CD14-positive monocyte (primary cell): ENCODE measurements around the gene VPS36. TPM values are rescaled to one million over a fixed set of nuclear protein-coding genes. Genes with fewer than 3 reads are reported as not detected.
"Not testable (repeated sequence)": the region's sequence is repeated elsewhere in the genome, so short reads cannot be mapped to it uniquely, and the experiment has no call there.

Experiments
- DNase-seq, 3 donors: peaks; one replicate each; pipeline ENCODE4 v3.0.0-alpha.2; 2011 to 2022
- H2AFZ ChIP-seq: 2 replicates; pipeline ENCODE4 v1.6.0; 2012; ENCODE audit warnings: mild to moderate bottlenecking, low read depth, low read length, inconsistent platforms; ENCODE audit not compliant: insufficient read depth, poor library complexity, severe bottlenecking
- H3K27ac ChIP-seq, 2 donors: 1 replicate in 1 of 2; 2 replicates in 1 of 2; pipeline ENCODE4 v1.5.1; 2012 to 2013; ENCODE audit warnings: low read length in 2 of 2, control low read depth in 1 of 2, inconsistent platforms in 1 of 2, low read depth in 1 of 2, mild to moderate bottlenecking in 1 of 2
- H3K27me3 ChIP-seq, 2 donors: one replicate each; pipeline versions ENCODE4 v1.6.0 to v1.6.1; 2011 to 2013; ENCODE audit warnings: low read length in 2 of 2; ENCODE audit not compliant: control insufficient read depth in 2 of 2, insufficient read depth in 2 of 2
- H3K36me3 ChIP-seq, 2 donors: replicated peaks in 1 of 2; 1 replicate in 1 of 2; 2 replicates in 1 of 2; pipeline versions ENCODE4 v1.5.1 to v1.6.1; 2012 to 2013; ENCODE audit warnings: low read length in 2 of 2, control low read depth in 1 of 2, inconsistent platforms in 1 of 2, mild to moderate bottlenecking in 1 of 2; ENCODE audit not compliant: insufficient read depth in 2 of 2, control insufficient read depth in 1 of 2
- H3K4me1 ChIP-seq, 2 donors: 1 replicate in 1 of 2; 2 replicates in 1 of 2; pipeline versions ENCODE4 v1.5.1 to v1.6.1; 2012 to 2013; ENCODE audit warnings: low read length in 2 of 2, control low read depth in 1 of 2, inconsistent platforms in 1 of 2, mild to moderate bottlenecking in 1 of 2, moderate library complexity in 1 of 2; ENCODE audit not compliant: insufficient read depth in 2 of 2, control insufficient read depth in 1 of 2
- H3K4me2 ChIP-seq: replicated peaks from 2 replicates; pipeline ENCODE3; 2012; ENCODE audit warnings: low read length, moderate library complexity, mild to moderate bottlenecking; ENCODE audit not compliant: poor library complexity, severe bottlenecking; ENCODE audit errors: extremely low read depth
- H3K4me3 ChIP-seq, 3 experiments: fragments of 200-600 bp in 1 of 3; sonication (generic) in 1 of 3; replicated peaks in 1 of 3; 1 replicate in 2 of 3; 2 replicates in 1 of 3; pipeline ENCODE4 v1.5.1; 2011 to 2013; ENCODE audit warnings: low read length in 3 of 3, mild to moderate bottlenecking in 3 of 3, control low read depth in 2 of 3, low read depth in 2 of 3, inconsistent platforms in 1 of 3, moderate library complexity in 1 of 3
- H3K79me2 ChIP-seq: 2 replicates; pipeline ENCODE4 v1.6.0; 2012; ENCODE audit warnings: mild to moderate bottlenecking, control low read depth, inconsistent platforms, low read length, moderate library complexity; ENCODE audit not compliant: insufficient read depth
- H3K9ac ChIP-seq: 2 replicates; pipeline ENCODE4 v1.6.0; 2017; ENCODE audit warnings: low read length, mild to moderate bottlenecking; ENCODE audit not compliant: insufficient read depth, poor library complexity, severe bottlenecking
- H3K9me3 ChIP-seq, 2 donors: replicated peaks in 1 of 2; 1 replicate in 1 of 2; 2 replicates in 1 of 2; pipeline versions ENCODE4 v1.5.1 to v1.6.1; 2012 to 2013; ENCODE audit warnings: low read length in 2 of 2, control low read depth in 1 of 2; ENCODE audit not compliant: control insufficient read depth in 1 of 2, insufficient read depth in 1 of 2
- H4K20me1 ChIP-seq: 2 replicates; pipeline ENCODE4 v1.6.0; 2012; ENCODE audit warnings: mild to moderate bottlenecking, low read length, control low read depth, moderate library complexity; ENCODE audit not compliant: insufficient read depth
- H3K27ac Mint-ChIP-seq, 7 donors: one replicate each; pipeline ENCODE4 v1.8.0; 2020; ENCODE audit warnings: mild to moderate bottlenecking in 7 of 7, mixed read lengths in 7 of 7, moderate library complexity in 6 of 7, inconsistent platforms in 2 of 7
- H3K27me3 Mint-ChIP-seq, 3 donors: one replicate each; pipeline ENCODE4 v1.8.0; 2021 to 2022; ENCODE audit warnings: low read depth in 3 of 3, mild to moderate bottlenecking in 3 of 3, mixed read lengths in 3 of 3, moderate library complexity in 3 of 3, inconsistent platforms in 1 of 3
- H3K36me3 Mint-ChIP-seq, 2 donors: one replicate each; pipeline ENCODE4 v1.8.0; 2020; ENCODE audit warnings: mixed read lengths in 2 of 2, inconsistent platforms in 1 of 2, mild to moderate bottlenecking in 1 of 2
- H3K4me1 Mint-ChIP-seq: one replicate; pipeline ENCODE4 v1.8.0; 2020; ENCODE audit warnings: mild to moderate bottlenecking, mixed read lengths
- H3K4me3 Mint-ChIP-seq, 2 donors: one replicate each; pipeline ENCODE4 v1.8.0; 2020; ENCODE audit warnings: mild to moderate bottlenecking in 2 of 2, mixed read lengths in 2 of 2, moderate library complexity in 1 of 2
- H3K9me3 Mint-ChIP-seq, 7 donors: one replicate each; pipeline ENCODE4 v1.8.0; 2020 to 2022; ENCODE audit warnings: mixed read lengths in 7 of 7, mild to moderate bottlenecking in 6 of 7, moderate library complexity in 6 of 7, inconsistent platforms in 2 of 7
- CTCF ChIP-seq: fragments of 200-600 bp; IDR thresholded peaks from one replicate; pipeline ENCODE4 v1.8.0; 2022; ENCODE audit warnings: antibody characterized with exemption, mild to moderate bottlenecking
- WGBS: methylation state at CpG from one replicate; pipeline ENCODE4 v1.1.5; 2013; ENCODE audit warnings: missing lambda C conversion rate; ENCODE audit not compliant: insufficient coverage; 5-methylcytosine and 5-hydroxymethylcytosine counted together
- intact Hi-C, 2 donors: fragments of 100-400 bp; cut with micrococcal nuclease; formaldehyde crosslinking; loops; one replicate each; pipeline versions ENCODE4 v1.15.0 to v1.15.1; 2023
- polyA plus RNA-seq, 3 donors: library from polyadenylated mRNA; depleted of rRNA in 1 of 3; unstranded in 2 of 3; stranded (reverse) in 1 of 3; fragments of 300-500 nt in 2 of 3; fragments of >200 nt in 1 of 3; fragmentation: Illumina TruSeq in 2 of 3; gene quantifications; 1 replicate in 2 of 3; 2 replicates in 1 of 3; pipeline ENCODE4 v1.2.3, GENCODE V29; 2012 to 2021

VPS36 gene
- polyA plus RNA-seq, 3 donors = 20.3 to 37.0 (median 25.2) TPM

- Mint-ChIP-seq H3K27ac (peak overlapping the region in 1 of 7 donors; percentile 80), H3K36me3 (peaks cover 64 to 90% of the 10 kb centered on the region in 2 donors)
- H4K20me1 ChIP-seq, H3K9me3 Mint-ChIP-seq, H3K4me3 ChIP-seq, H2AFZ ChIP-seq, H3K9ac ChIP-seq, H3K4me1 Mint-ChIP-seq, H3K9me3 ChIP-seq, DNase-seq, H3K27ac ChIP-seq, H3K4me1 ChIP-seq, H3K27me3 Mint-ChIP-seq, H3K4me3 Mint-ChIP-seq, H3K27me3 ChIP-seq, intact Hi-C loops, H3K4me2 ChIP-seq: not testable (repeated sequence)
- H3K79me2 ChIP-seq = peaks cover 57% of the 10 kb centered on the region
- H3K36me3 ChIP-seq = peaks cover 48 to 95% of the 10 kb centered on the region in 2 donors
- WGBS = no CpG with 5 or more reads among the region's 2 CpGs
Measured at GRCh38 chr13:52468487-52468886, 18.1 kb upstream of the VPS36 start.

- no CpG with 5 or more reads among the region's 4 CpGs for WGBS
- no peaks in the 10 kb centered on the region for H3K27me3 ChIP-seq
- Mint-ChIP-seq H3K27ac (peak overlapping the region in 2 of 7 donors; percentile 25 to 51), H3K4me3 (no peak overlapping the region), H3K27me3 (peaks cover 0 to 2% (median 0%) of the 10 kb centered on the region in 3 donors), H3K4me1 (peaks cover 6% of the 10 kb centered on the region), H3K9me3 (peaks cover 0 to 3% (median 0%) of the 10 kb centered on the region in 7 donors), H3K36me3 (peaks cover 54 to 89% of the 10 kb centered on the region in 2 donors)
- H4K20me1 ChIP-seq = no peaks in the 10 kb centered on the region
- no peak overlapping the region for H3K4me2 ChIP-seq
- peak overlapping the region in 1 of 2 donors; percentile 4 for H3K27ac ChIP-seq
- H3K36me3 ChIP-seq = peaks cover 63 to 92% of the 10 kb centered on the region in 2 donors
- no peak for DNase-seq
- no peaks in the 10 kb centered on the region for H3K4me1 ChIP-seq
- no peak overlapping the region for H3K9ac ChIP-seq
- no peaks in the 10 kb centered on the region for H3K9me3 ChIP-seq
- H3K4me3 ChIP-seq = no peak overlapping the region
- intact Hi-C loops = no loop called here
- no peak overlapping the region for H2AFZ ChIP-seq
- no peak for TF ChIP-seq CTCF
- peaks cover 88% of the 10 kb centered on the region for H3K79me2 ChIP-seq
Measured at GRCh38 chr13:52463526-52463925, 13.1 kb upstream of the VPS36 start.
